Measurements from ENCODE around the gene TMEM131. TPM values are rescaled to one million over a fixed set of nuclear protein-coding genes. Genes with fewer than 3 reads are reported as not detected.

The TMEM131 gene
- polyA plus RNA-seq, 3 donors: 37.0 to 48.0 (median 39.6) TPM

DNA sequence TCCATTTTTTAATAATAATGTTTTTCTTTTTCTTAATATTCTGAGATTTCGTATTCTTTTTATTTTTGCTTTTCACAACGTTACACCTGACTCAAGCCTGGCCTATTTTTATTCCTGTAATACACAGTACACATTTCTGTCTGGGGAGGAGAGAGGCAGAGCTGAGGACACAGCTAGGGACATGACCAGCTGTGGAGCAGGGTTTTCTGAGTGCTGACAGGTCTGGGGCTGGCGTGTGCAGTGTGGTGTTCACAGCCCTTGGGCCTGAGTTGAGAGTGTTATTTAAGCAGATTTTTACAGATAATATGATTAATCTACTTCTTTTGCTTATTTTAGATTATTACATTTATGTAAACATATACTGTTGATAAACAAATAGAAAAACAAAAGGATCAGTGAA lies 226.4 kb downstream of the TMEM131 start:
- DNase-seq (ENCODE audit: low read depth in 3 of 3, low spot score in 2 of 3): no peak

DNA sequence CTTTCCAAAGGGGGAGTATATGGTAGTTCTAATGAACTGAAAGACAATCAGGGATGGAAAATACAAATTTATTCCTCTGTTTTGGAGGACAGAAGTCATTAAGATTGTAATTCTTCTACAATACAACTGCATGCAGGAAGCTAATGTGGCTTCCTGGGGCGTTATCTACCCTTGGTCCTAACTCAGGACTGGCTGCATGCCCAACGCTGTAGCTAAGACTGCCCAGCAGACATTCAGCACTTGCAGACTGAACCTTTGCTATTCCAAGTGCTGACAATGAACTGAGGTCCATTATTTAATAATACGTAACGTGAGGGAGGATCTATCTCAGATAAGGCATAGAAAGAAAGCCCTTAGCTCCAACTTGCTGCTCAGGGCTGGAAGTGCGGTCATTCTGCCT lies 229.2 kb downstream of the TMEM131 start:
- DNase-seq (ENCODE audit: low read depth in 3 of 3, low spot score in 2 of 3): no peak

DNA sequence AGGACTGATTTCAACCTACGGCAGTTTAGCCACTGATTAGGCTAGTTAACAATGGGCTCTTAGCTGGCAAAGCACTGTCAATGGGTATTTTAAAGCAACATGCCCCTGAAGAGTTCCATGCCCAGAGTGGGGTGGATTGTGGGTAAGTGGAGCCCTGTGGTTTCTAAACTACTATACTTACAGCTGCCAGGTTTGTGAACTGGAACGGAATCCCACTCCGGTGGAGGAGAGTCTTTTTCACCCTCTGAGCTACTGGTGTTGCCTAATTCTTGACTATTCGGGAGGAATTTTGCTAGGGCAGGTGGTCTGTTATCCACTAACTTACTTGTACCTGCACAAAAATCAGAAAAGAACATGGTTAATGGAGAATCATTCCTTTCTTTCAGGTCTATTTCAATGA lies 229.8 kb downstream of the TMEM131 start:
- DNase-seq (ENCODE audit: low read depth in 3 of 3, low spot score in 2 of 3): no peak

DNA sequence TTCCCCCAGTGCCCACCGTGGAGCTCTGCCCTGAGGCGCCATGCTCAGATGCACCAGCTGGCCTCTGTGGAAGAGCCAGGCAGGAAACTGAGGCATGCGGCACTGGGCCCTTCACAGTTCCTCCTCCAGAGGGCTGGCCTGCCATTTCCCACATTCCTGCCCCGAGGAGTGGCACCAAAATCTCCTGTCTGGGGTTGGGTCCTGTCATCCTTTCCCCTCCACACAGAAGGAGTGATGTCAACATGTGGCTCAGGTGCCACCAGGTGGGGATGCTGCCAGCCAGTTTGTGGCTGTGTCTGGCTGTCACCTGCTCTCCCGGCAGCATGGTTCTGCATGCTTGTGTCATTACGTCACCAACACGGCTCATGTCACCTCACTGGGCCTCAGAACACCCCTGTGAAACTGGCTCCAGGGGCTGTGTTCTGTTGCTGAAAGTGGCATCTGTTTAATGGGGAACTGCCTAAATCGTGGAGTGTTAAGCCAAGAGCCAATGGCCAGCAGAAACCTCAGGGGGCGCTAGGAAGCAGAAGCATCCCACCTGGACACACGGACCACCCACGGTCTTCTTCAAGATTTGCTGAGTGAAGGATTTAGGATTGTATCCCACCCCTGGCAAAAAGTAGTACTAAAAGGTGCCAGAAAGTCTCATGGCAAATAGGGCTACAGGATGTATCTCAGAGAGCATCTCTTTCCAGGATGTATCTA lies 231.0 kb downstream of the TMEM131 start:
- no peak for DNase-seq (ENCODE audit: low read depth in 3 of 3, low spot score in 2 of 3)

DNA sequence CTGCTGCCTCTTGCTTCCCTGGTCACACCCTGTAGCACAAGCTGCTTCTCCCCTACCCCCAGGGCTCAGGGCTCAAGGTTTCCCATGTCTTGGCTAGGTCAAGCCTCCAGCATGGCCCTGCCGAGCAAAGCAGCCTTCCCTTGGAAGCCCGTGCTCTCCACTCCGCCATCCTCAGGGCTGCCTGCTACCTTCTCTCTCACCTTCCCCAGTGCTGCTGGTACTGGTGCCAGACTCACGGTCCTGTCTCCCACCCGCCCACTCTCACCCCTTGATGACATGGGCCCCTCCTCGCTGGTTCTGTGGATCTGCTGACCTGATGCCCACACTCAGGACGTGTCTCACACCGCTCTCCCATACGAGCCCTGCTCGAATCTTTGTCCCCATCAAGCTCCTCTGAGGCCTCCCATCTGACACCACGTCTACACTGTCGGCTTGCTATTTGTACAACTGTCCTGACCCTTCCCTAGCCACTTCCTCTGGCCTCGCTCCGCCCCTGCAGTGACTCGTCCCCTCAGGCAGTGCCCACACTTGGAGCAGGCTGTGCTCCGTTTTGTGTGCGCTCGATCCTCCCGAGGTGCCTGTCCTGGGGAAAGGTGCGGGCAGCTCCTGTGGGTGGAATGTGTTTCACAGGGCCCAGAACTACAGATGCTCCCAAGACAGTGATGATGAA lies 232.4 kb downstream of the TMEM131 start:
- DNase-seq (ENCODE audit: low read depth in 3 of 3, low spot score in 2 of 3): no peak

DNA sequence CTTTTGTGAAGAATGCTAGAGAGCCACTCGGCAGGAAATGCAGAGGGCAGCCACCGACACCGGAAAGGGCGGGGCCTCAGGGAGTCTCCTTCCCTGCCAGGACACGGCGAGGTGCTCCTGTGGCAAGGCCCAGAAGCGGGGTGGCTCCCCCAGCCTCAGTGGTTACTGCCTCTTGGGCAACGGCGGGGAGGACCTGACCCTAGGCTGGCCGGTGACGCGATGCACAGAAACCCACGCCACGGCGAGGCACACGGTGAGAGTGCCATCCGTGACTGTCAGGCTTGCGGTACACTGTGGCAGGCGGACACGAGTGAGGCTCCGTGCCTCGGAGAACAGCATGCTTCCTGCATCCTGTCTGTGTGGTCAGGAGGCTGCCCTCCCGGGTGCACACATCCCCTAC lies 234.6 kb downstream of the TMEM131 start:
- no peak for DNase-seq (ENCODE audit: low read depth in 3 of 3, low spot score in 2 of 3)

DNA sequence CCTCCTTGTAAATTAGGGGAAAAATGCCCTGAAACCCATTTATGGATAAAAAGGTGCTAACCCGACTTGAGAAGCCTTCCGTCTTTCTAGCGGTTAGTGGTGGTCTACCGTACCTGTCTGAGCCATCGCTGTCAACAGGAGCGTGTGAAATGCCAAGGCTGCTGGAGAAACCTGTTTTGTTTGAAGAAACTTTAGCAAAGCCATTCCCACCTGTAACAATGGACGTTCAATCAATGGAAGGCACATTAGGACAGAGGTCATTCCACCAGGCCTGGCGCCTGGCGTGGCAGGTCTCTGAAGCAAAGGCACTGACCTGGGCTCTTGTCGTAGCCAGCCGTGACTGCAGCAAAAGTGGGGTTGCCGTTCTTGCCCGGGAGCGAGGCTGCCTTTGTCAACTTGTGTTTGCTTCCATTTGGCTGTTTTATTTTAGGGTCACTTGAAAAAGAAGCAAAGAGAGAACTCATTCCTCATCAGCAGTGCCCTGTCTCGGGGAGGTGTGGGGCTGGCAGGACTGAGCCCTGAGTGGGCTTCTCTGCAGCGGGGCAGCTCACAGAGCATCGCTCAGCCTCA lies 235.2 kb downstream of the TMEM131 start:
- no peak for DNase-seq (ENCODE audit: low read depth in 3 of 3, low spot score in 2 of 3)

DNA sequence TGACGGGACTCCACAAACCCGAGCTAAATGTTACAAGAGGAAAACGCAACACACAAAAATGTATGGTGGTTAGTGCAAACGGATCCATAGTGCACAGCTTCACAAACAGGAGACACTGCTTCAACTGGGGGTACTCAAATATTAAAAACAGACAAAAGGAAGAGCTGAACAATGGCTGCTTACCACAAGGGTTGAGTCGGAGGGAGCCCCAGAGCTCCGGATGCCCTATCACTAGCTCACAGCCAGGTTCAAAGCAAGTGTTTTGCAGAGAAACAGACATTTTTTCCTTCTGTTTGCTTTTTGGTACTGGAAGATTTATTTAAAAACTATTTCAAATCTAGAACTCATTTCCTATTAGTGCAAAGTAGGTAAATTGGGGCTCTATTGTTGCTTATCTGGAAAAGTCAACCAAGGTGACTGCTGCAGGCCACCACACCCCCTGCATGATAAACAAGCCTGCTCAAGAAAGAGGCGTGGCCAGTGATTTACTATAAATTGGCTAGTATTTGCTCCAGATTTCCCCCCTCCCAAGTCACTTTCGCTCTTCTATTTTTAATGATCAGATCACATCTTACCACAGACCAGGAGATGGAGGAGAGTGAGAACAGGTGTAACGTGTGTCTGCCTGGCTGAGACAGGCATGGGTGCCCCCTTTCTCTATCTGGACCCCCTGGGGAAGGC lies 235.9 kb downstream of the TMEM131 start:
- no peak for DNase-seq (ENCODE audit: low read depth in 3 of 3, low spot score in 2 of 3)

DNA sequence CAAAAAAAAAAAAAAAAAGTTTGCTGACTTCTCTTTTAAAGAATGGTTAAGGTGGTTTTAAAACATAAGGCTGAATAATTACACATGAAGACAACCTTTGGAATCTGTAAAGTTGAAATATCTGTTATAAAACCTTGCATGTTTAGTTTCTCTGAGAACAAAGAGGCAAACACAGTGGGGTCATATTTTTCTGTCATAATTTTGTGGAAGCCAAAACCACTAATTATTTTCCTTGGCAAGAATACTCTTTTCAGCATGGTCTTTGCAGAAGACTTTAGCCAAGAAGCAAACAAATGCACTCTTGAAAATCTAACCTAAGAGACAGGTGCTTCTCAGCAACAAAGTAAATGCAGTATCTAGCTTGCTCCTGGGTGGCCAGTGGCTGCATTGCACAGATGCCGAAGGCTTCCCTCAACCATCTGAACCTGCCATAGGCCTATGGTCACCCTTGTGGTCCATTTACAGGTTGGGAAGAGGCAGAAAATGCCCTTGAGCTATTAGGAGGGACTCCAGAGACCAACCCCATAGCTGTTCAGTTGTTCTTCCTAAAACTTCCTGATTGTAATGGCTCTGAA lies 237.5 kb downstream of the TMEM131 start:
- DNase-seq (ENCODE audit: low read depth in 3 of 3, low spot score in 2 of 3): no peak

DNA sequence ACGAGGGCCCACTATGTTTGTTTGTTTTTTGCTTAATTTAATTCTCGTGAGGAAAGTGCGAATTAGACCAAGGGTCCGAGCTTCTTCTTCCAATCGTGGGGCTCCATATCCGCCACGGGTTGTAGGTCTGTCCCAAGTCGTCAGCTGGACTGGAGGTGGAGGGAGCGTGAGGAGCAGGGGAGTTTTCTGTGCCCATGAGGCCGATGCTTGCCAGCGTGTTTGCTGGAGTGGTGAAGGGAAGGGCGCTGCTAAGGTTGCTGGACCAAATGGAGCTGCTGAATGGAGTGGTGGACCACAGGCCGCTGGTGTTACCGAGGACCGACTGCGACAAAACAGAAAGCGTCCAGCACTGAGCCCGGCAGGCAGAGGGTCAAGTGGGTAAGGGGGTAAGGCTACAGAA lies 238.7 kb downstream of the TMEM131 start:
- DNase-seq (ENCODE audit: low read depth in 3 of 3, low spot score in 2 of 3): no peak

DNA sequence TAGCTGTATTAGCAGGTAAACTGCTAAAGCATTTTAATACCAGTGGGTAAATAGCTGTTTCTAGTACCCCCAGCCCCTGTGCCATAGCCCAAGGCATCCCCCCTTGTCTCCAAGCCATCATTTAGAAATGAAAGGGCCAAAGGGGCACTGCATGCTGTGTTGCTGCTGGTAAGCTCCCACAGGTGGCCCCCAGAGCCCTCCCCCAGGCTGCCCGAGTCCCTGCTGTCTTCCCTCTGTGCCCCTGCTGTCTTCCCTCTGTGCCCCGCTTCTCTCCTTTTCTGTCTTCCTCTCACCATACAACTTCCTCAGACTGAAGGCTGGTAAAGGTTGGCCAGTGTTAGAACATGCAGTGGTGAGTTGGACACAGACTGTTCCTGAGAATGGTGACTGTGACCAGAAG lies 240.3 kb downstream of the TMEM131 start:
- no peak for DNase-seq (ENCODE audit: low read depth in 3 of 3, low spot score in 2 of 3)

DNA sequence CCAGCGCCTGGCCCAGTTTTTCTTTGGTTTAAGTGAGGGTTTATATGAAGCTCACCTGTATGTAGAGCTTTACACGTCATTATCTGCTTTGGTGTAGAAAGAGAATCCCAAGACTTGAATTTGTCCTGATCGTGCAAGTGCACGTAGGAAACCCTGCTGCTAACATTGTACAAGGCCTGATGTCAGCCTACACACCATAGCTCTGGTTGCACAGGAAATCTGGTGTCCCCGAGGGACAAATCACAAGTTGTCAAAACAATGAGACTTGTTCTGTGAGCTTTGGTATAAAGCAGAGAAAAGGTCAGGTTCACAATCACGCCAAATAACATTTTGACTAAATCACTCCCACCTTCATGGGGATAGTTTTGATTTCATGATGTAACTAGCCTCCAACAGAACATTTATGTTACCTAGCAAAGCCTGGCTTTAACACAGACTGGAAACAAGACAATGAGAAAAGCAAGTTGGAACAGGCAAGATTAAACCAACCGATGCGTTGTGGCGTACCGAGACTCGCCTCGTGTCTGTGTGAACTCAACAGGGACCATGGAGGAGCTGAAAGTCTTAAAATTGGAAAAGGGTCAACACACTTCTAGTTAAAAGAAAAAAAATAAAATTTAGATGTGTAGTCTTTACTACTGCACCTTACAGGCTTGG lies 240.9 kb downstream of the TMEM131 start:
- no peak for DNase-seq (ENCODE audit: low read depth in 3 of 3, low spot score in 2 of 3)

DNA sequence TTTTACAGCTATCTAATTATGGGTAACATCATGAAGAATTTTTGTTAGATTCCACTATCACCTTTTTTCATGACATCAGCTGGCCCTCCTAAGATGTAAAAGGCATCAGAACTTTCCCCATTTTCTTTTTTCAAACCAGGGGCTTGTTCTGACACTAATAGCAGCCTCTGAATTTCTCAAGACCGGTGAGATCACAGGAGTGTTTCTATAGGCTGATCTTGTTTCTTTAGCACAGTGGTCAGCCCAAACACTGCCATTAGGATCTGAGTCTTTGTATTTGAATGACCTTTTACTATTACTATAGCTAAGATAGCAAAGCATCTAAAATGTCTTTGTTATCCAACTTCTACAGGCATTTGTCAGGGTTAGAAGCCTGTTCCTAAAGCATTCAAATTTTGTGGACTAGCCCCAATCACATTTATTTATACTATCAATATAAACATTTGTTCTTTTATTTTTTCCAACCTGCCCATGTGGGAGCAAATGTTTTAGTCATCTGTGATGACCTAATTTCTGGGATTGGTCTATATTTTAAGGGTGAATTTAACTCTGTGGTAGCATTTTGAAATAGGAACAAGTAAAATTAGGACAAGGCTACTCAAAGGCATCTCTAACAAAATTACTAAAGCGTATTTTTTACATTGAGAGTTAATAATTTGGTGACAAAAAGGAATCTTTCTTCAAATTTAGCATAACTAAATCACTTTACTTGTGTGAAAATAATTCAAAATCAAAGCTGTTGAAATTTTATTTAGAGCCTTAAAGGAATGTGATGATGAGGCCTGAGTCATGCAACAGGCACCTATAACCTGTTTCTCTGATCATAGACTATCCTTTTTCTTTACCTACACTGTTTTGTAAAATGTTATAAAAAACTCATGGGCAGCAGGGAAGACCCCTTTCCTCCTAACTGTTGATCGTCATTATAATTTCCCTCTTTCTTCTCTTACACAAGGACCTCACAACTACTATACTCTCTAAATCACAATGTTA lies 243.1 kb downstream of the TMEM131 start:
- DNase-seq (ENCODE audit: low read depth in 3 of 3, low spot score in 2 of 3): no peak

DNA sequence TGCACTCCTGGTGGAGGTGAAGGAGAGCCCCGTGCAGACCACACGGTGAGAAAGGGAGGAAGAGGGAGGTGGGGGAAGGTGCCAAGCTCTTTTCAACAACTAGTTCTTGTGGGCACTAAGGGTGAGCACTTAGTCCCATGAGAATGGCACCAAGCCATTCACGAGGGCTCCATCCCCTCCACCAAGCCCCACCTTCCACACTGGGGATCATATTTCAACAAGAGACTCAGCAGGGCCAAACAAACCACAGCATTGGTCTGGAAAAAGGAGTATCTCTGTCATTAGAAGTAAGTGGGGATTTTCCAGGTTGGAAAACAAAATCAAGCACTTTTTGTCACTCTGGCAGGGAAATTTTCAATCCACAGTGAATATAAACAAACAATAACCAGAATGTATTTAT lies 244.0 kb downstream of the TMEM131 start:
- no peak for DNase-seq (ENCODE audit: low read depth in 3 of 3, low spot score in 2 of 3)

DNA sequence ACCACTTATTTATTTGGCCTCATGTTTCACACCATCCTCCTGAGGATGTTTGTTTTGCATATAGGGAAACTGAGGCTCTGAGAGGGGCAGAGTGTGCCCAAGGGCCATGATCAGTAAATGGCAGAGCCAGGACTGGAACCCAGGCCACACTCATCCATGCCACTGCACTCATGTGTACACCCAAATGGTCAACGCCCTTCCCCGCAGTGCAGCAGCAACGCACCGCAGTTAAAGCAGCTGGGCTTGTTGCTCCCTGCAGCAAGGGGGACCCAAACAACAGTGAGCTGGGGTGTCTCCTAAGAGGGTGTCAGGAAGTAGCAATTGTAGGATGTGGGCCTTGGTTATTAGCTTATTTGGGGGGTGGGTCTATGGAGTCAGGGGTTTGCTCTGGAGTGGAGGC lies 245.7 kb downstream of the TMEM131 start:
- no peak for DNase-seq (ENCODE audit: low read depth in 3 of 3, low spot score in 2 of 3)

DNA sequence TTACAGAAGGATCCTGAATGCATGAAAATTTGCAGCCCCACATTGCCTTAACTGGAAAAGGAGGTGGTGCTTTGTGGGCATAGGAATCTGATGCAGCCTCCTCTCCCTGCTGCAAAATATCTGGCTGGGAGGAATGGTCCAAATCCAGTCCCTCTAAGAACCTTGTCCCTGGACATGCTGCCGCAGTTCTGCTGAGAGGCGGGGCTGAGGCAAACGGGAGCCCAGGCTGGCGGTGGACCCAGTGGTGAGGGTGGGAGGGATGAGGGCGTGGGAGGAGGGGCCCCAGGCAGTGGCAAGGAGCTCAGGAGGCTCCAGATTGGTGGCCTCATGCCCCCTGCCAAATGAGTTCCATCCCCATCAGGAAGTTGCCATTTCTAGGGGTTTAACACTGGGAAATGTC lies 246.2 kb downstream of the TMEM131 start:
- no peak for DNase-seq (ENCODE audit: low read depth in 3 of 3, low spot score in 2 of 3)

DNA sequence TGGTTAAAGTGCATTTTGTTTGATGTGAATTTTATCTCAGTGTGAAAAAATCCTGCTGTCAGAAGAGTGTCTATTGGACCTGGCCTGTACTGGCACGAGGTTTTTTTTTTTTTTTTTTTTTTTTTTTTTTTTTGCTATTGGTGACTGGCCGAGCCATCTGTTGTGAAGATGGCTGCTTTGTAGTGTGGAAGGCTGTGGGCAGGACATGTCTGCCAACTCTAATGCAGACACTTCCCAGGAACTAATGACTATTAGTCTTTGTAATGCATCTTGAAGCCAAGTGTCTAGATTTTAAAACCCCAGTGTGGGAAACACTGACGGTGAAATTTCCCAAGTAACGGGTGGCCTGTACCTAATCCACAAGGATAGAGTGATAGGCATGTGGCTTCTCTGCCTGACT lies 248.0 kb downstream of the TMEM131 start:
- DNase-seq (ENCODE audit: low read depth in 3 of 3, low spot score in 2 of 3): no peak

DNA sequence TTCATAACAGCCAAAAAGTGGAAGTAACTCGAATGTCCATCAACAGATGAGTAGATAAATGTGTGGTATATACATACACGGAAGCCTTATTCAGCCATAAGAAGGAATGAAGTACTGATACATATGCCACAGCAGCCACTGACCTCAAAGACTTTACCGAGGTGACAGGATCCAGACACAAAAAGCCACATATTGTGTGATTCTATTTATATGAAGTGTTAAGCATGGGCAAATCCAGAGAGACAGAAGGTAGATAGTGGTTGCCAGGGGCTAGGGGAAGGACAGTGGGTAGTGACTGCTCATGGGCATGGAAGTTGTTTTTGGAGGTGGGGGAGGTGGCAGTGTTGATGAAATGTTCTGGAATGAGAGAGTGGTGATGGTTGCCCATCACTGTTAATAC lies 248.5 kb downstream of the TMEM131 start:
- DNase-seq (ENCODE audit: low read depth in 3 of 3, low spot score in 2 of 3): no peak

DNA sequence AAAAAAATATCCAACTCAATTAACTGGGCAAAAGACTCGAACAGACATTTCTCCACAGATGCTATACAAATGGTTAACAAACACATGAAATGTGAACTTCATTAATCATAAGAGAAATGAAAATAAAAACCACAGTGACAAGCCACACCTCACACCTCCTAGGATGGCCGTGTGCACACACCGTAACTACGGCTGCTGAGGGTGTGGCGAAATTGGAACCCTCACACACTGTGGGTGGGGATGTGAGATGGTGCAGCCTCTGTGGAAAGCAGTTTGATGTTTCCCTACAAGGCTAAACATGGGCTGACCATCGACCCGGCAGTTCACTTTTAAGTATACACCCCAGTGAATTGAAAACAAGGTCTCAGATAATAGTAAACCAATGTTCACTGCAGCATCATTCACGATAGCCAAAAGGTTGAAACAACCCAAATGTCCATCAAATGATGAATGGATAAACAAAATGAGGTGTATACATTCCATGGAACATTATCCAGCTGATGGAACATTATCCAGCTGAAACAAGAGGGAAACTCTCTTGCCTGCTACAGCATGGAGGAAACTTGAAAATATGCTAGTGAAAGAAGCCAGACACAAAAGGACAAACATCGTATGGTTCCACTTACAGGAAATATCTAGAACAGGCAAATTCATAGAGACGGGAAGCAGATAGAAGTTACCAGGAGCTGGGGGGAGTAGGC lies 250.1 kb downstream of the TMEM131 start:
- no peak for DNase-seq (ENCODE audit: low read depth in 3 of 3, low spot score in 2 of 3)
